Astrocyte of the cerebellum (primary cell): ENCODE results near the gene BEND5.

Experiments
- DNase-seq: peaks from one replicate; pipeline ENCODE4 v3.0.0-alpha.2; 2011; ENCODE audit warnings: low read depth
- H3K4me3 ChIP-seq: 2 replicates; pipeline ENCODE4 v1.5.1; 2011; ENCODE audit warnings: mild to moderate bottlenecking, low read depth, low read length, moderate library complexity
- in situ Hi-C: cut with HindIII; loops from 2 replicates; pipeline ENCODE4 v1.10.0; 2017; ENCODE audit warnings: low sequenced_read_pairs
- TF ChIP-seq, protein P1 (sequence below): IDR thresholded peaks from 2 replicates; pipeline ENCODE4 v1.5.1; 2012; ENCODE audit warnings: low read length, low read depth, moderate library complexity, mild to moderate bottlenecking; ENCODE audit errors: missing control alignments

BEND5 gene

DNA sequence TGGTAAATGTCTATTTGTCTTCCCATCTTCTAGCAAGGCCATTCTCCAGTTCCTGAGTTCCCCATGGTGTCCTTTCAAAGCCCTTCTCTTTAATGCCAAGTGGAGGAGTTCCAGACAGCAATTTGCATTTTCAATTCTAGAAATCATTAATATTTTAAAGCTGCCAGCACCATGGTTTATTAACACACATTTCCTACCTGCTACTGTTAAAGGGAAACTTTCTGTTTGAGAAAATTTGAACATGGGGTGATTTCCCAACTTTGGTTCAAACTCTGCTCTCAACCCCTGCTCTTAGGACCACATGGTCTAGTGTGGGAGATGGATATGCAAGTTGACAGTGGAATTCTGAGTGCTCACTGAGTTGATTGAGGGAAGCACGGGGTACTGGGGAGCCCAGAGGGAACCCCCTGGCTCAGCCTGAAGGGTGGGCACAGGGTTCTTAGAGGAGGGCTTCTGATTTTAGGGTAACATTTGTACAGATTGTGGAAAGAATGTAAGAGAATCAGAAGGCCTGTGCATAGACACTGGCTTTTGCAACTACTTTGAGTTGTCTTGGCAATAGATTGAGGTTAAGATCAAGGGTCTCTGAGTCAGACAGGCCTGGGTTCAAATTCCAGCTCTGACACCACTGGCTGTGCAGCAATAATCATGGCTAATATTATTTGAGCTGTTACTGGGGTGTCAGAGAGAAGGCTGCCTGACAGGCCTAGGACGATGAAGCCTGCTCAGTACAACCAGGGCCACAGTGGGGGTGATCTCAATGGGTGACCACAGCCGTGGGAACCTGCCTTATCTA is 97.8 kb downstream of the BEND5 start:
- DNase-seq = no peak
- in situ Hi-C loops = no loop called here
- TF ChIP-seq, protein P1, sequence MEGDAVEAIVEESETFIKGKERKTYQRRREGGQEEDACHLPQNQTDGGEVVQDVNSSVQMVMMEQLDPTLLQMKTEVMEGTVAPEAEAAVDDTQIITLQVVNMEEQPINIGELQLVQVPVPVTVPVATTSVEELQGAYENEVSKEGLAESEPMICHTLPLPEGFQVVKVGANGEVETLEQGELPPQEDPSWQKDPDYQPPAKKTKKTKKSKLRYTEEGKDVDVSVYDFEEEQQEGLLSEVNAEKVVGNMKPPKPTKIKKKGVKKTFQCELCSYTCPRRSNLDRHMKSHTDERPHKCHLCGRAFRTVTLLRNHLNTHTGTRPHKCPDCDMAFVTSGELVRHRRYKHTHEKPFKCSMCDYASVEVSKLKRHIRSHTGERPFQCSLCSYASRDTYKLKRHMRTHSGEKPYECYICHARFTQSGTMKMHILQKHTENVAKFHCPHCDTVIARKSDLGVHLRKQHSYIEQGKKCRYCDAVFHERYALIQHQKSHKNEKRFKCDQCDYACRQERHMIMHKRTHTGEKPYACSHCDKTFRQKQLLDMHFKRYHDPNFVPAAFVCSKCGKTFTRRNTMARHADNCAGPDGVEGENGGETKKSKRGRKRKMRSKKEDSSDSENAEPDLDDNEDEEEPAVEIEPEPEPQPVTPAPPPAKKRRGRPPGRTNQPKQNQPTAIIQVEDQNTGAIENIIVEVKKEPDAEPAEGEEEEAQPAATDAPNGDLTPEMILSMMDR = no peak
- no peak overlapping the region for H3K4me3 ChIP-seq
